Stimulated activated CD8-positive, alpha-beta memory T cell treated with anti-CD3 and anti-CD28 coated beads, Interleukin-7, amount 100 ng/mL, for 1 hour (primary cell): ENCODE data around the gene CYP20A1.
"Not testable (repeated sequence)": the region's sequence is repeated elsewhere in the genome, so short reads cannot be mapped to it uniquely, and the experiment has no call there.

Experiments
- DNase-seq, 2 donors: peaks; one replicate each; pipeline ENCODE4 v3.0.0-alpha.2; 2020; ENCODE audit warnings: low read depth in 2 of 2

CYP20A1 gene, protein sequence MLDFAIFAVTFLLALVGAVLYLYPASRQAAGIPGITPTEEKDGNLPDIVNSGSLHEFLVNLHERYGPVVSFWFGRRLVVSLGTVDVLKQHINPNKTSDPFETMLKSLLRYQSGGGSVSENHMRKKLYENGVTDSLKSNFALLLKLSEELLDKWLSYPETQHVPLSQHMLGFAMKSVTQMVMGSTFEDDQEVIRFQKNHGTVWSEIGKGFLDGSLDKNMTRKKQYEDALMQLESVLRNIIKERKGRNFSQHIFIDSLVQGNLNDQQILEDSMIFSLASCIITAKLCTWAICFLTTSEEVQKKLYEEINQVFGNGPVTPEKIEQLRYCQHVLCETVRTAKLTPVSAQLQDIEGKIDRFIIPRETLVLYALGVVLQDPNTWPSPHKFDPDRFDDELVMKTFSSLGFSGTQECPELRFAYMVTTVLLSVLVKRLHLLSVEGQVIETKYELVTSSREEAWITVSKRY

DNA sequence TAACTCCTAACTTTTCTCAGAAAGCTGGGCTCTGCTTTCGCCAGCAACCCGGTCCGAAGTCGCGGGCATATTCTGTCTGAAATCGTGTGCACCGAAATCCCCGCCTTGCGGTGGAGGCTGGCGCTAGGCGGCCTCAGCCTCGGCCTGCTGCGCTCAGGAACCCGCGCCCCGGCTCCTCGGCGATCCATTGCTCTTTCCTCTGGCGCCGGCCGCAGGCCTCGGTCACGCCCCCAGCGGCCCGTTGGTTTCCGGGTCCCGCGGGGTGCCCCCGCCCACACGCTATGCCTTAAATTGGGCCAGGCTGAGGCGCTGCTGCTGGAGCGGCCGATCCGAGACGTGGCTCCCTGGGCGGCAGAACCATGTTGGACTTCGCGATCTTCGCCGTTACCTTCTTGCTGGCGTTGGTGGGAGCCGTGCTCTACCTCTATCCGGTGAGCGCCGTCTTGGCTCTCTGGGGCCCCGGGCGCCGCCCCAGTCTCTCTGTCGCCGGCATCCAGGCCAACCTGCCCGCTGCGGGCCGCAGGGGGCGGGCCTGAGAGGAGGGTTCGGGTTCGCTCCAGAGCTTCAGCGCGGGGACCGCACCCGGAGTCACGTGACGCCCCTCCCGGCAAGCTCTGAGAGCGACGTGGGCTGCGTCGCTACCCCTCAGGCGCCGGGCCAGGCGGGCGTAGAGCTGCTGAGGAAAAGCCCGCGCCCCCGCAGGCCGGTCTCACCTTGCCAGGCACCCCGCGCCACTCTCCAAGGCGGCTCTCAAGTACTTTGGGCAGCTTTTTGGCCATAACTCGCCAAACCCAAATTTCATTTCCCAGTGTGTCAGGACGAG, at the start of gene CYP20A1:
TSS of gene CYP20A1 (plus strand) at position 315 of the 823 bp plus-strand sequence. CDS start at position 360, 45 bp downstream.
- peak; percentile 91 to 95 for DNase-seq

- DNase-seq: not testable (repeated sequence)
These were observed 48.3 kb upstream of the CYP20A1 start for GRCh38 chr2:203190547-203190946.

- DNase-seq: not testable (repeated sequence)
These were observed 47.8 kb upstream of the CYP20A1 start for GRCh38 chr2:203191026-203191425.

GRCh38 chr2:203191961-203192360, 46.9 kb upstream of the CYP20A1 start:
- DNase-seq: no peak

GRCh38 chr2:203195331-203196036, 43.3 kb upstream of the CYP20A1 start:
- no peak for DNase-seq

DNA sequence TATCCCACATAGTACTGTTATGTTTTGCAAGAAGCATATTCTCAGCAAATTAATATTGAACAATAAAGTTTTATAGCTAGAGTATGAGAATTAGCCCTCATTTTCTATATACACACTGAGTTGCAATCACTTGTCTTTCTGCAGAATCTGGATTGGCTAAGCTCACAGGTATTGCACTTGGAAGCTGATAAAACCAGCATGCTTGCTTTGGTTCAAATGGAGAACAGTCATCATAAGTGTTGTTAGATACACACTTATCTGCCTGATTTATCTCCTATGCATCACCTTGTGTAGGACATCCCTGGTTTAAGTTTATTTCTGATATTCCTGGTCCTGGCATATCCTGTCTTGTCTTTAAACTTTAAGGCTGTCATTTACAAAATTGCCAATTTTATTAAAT, 38.0 kb upstream of the CYP20A1 start:
- no peak for DNase-seq

- no peak for DNase-seq
These were observed 37.4 kb upstream of the CYP20A1 start for GRCh38 chr2:203201426-203201825.

DNA sequence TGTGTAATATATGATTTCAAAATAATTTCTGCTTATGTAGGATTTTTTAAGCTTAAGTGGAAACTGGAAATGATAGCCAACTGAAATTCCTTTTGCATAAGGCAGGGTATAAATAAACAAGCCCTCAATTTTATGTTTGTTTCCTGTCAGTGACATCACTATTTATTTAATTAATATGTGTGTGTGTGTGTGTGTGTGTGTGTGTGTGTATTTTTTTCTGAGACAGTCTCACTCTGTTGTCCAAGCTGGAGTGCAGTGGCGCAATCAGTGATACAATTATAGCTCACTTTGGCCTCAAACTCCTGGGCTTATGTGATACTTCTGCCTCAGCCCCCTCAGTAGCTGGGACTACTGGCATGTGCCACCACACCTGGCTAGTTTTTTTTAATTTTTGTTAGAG, 29.3 kb upstream of the CYP20A1 start:
- DNase-seq: no peak

GRCh38 chr2:203225423-203226039, 13.3 kb upstream of the CYP20A1 start:
- no peak for DNase-seq

GRCh38 chr2:203229674-203230073, 9.1 kb upstream of the CYP20A1 start:
- DNase-seq: not testable (repeated sequence)

DNA sequence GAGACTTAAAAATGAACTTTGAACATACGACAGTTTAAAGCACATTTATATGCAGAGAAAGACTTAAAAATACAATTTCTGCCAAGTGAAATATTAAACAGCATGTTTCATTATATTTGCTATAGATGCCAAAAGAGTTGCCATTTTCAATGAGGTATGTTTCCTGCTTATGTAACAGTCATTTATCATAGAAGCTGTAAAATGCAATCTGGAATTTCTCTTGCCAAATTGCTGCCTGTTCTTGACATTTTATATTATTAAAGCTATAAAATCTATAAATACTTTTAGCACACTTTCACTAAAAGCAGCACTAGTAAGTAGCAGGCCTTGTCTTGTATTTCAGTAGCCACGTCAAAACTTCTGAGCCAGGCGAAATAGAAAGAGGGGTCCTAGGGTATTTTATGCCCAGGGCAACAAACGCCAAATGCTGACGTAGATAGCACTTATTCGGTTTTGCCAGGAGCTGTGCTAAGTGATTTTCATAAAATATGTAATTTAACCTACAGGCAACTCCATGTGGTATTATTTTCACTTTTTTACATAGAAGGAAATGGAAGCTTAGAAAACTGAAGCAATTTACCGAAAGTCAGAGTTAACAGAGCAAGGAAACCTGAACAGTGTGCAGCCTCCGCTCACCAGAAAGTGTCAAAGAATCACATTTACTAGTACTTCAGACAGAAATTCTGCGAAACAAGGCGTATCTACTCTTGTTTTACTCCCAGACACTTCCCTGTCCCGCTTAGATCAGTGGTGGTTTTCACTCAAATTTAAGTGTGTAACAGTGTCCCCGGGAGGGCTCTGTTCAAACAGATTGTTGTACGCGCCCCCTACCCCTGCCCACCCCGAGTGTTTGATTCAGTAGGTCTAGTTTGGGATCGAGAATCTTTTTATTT, 1.2 kb upstream of the CYP20A1 start:
- DNase-seq: no peak

- DNase-seq: no peak
These were observed 520 bp upstream of the CYP20A1 start for GRCh38 chr2:203238292-203238703.

GRCh38 chr2:203240491-203240890, 1.7 kb downstream of the CYP20A1 start:
- DNase-seq: no peak

GRCh38 chr2:203242518-203242917, 3.7 kb downstream of the CYP20A1 start:
- DNase-seq: no peak

DNA sequence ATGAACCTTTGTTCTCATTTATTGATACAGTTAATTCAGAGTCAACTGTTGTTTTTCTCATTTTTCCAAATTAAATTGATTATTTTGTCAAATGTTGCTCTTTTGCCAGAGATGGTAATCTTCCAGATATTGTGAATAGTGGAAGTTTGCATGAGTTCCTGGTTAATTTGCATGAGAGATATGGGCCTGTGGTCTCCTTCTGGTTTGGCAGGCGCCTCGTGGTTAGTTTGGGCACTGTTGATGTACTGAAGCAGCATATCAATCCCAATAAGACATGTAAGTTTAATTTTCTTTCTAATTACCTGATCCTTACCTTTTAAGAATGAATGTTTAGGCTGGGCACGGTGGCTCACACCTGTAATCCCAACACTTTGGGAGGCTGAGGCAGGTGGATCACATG, 7.8 kb downstream of the CYP20A1 start:
- DNase-seq: no peak

GRCh38 chr2:203252818-203253217, 14.0 kb downstream of the CYP20A1 start:
- DNase-seq: no peak

- DNase-seq: not testable (repeated sequence)
These were observed 14.7 kb downstream of the CYP20A1 start for GRCh38 chr2:203253422-203254095.

- DNase-seq: no peak
These were observed 22.7 kb downstream of the CYP20A1 start for GRCh38 chr2:203261326-203262159.

GRCh38 chr2:203279288-203279687, 40.5 kb downstream of the CYP20A1 start:
- DNase-seq: no peak
